ENCODE measurements around the gene MDFI. TPM values are rescaled to one million over a fixed set of nuclear protein-coding genes. Genes with fewer than 3 reads are reported as not detected.

Gene MDFI
- polyA plus RNA-seq, 3 donors, result 39.6 to 67.5 (median 47.6) TPM

DNA sequence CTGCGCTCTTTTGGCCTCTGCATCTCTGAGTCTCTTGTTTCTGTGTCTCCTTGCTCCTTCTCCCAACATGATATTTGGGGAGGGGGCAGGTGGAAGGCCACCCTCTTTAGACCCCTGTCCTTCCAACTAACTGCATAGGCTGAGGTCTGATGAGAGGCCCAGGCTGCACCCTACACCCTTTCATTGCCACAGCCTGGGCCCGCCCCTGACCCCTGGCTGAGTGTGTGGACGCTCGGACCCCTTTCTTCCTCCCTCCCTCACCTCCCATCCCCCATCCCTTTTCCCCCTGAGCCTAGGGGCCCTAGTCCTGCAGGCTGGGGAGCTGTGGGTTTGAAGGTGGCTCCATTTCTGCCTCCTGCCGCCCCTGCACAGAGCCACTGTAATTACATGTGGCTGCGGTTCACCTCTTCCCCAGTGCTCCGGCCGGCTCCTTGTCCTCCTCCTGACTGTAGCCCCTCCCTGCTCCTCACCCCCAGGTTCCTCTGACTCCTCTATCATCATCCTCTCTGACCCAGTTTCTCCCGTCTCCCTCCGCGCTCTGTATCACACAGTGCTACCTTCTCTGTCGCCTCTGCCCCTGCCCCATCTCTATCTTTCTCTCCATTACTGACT lies 6.8 kb downstream of the MDFI start:
- DNase-seq, result no peak

DNA sequence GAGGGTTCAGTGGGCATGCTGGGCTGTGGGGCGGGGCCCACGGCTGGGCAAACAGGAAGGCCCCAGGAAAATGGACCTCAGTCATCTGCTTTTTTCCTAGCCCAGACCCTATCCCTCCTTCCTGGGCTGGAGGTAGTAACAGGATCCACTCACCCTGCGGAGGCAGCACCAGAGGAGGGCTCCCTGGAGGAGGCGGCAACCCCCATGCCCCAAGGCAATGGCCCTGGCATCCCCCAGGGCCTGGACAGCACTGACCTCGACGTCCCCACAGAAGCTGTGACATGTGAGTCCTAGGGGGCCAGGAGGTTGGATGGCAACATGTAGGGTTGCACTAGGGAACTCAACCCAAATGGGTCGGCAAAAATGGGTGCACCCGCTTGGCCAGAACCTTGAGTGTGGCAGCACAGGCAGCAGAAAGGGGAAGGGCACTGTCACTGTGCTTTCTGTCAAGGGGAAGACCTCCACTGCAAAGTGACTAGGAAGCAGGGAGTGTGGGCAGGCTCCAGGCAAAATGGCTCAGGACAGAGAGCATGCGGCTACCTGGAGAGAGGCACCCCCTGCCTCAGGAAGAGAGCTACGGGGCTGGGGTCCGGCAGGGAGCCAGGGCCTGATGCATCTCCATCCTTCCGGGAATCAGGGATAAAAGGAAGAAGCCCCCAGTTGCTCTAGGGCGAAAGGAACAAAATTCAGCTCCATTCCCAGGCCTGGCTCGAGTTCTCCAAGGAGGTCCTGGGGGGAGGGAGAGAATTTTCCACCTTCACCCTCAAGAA lies 7.9 kb downstream of the MDFI start:
- no peak for DNase-seq

GRCh38 chr6:41647061-41647511 lies 8.8 kb downstream of the MDFI start:
- DNase-seq, result no peak

DNA sequence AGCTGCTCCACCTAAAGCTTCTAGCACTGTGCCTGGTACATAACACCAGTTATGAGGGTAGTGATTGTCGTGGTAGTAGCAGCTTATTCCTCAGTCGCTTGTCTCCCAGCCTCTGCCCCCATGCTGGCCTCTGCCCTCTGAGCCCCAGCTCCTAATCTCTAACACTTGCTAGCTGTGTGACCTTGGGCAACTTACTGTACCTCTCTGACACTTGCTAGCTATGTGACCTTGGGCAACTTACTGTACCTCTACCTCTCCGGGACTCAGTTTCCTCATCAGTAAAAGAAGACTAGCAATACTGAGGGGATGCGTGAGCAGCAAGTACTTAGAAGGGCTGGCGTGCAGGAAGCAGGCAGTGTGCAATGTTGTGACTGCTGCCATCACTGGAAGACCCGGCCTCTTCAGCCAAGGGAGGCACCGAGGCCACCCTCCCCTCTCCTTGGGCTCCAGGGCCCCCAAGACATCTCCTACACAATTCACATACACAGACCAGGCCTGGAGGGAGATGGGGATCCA lies 9.9 kb downstream of the MDFI start:
- no peak for DNase-seq

DNA sequence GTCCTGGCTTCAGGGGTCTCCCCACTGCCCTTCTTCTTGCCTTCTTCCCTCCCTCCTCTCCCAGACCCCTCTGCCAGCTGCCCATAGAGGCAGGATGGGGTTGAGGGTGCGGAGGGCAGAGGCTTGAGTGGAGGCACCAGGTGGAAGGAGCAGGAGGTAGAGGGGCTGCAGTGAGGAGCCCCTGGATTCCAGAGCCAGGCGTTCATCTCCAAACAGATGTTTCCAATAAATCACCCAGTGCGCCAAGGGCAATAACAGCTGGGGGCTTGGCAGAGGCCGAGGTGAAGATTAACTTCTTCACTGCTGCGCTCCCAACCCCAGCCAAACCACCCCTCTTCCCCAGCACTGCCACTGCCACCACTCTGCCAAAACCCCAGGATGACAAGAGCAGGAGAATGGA lies 10.7 kb downstream of the MDFI start:
- no peak for DNase-seq

- no peak for DNase-seq
These were observed 11.3 kb downstream of the MDFI start for GRCh38 chr6:41649596-41649995.

DNA sequence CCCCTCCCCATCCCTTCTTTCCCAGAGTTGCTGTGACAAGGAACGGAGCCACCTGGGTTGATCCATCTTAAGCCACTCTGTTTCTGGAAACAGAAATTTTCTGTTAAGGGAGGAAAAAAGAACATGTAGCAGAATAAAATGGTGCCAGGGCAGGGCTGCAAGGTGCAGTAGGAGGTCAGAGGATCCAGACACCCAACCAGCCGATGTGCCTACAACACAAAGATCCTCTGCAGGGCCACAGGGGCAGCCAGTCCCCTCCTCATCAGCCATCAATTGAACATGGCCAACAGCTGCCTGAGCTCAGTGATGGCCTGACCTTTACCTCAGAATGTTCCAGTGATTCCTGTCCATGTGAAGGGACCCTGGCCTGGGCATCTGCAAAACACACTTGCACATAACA lies 11.9 kb downstream of the MDFI start:
- no peak for DNase-seq

DNA sequence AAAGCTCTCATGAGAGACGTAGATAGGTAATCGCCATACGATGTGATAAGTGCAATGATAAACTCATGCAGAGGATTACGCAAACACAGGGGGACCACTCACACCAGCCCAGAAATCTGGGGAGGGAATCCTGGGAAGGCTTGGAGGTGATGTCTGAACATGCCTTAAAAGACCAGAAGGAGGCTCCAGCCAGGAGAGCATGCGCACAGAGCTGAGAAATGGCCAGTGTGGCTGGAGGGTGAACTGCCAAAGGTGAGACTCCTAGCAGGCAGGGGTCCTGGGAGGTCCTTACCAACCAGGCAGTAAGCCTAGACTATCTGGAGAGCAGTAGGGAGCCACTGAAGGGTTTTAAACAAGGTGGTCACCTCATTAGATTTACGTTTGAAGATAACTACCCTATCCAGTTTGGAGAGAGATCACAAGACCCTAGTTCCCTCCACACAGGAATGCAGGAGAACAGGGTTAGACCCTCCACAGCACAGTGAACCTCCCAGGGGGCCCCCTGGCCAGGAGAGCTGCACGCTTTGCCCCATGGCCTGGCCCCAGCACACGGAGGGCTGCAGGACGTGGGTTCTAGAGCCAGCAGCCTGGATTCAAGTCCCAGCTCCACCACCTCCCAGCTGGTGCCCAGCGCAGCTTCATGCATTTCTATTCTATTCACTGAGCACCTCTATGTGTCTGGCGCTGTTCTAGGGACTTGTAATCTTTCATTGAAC lies 13.1 kb downstream of the MDFI start:
- no peak for DNase-seq

- no peak for DNase-seq
These were observed 13.8 kb downstream of the MDFI start for GRCh38 chr6:41651962-41652657.

GRCh38 chr6:41652866-41653652 lies 14.8 kb downstream of the MDFI start:
- no peak for DNase-seq

DNA sequence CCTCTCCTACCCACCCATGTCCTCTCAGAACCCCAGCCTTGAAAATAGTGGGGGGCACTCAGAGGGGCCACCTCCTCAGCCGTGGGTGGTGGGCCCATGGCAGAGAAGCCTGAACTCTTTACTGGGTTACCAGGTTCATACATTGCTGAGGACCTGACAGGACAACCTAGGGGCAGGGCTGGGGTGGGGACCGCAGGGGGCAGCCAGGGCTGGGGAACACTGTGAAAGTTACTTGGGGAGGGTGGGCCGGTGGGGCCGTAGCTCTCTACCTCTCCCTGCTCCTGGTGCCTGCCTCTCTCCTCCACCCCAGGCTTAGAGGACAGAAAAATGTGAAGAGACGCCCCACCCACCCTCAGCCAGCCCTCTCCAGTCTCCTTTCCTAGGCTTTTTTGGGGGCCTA lies 15.4 kb downstream of the MDFI start:
- DNase-seq, result no peak

DNA sequence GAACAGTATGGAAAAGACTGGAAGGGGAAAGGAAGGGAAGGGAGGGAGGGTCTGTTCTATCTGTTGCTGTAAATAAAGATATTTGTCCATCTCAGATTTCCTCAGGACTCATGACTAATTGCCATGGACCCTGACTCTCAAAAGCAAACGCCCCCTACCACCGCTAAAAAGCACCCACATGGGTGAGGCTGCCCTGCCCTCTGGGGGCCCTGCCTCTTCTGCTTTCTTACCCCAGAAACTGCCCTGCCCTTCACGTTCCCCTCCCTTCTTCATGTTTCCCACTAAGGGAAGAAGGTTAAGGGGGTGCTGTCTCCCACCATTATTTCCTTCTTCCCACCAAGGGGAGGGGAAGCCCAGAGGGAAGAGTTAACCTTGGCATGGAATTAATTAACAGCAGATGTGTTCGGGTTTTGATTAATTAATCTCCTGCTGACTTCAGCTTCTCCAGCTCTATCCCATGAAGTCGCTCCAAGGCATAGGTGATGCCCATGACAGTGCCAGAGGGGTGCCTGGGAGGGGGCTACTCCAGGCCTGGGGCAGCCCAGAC lies 16.0 kb downstream of the MDFI start:
- no peak for DNase-seq

DNA sequence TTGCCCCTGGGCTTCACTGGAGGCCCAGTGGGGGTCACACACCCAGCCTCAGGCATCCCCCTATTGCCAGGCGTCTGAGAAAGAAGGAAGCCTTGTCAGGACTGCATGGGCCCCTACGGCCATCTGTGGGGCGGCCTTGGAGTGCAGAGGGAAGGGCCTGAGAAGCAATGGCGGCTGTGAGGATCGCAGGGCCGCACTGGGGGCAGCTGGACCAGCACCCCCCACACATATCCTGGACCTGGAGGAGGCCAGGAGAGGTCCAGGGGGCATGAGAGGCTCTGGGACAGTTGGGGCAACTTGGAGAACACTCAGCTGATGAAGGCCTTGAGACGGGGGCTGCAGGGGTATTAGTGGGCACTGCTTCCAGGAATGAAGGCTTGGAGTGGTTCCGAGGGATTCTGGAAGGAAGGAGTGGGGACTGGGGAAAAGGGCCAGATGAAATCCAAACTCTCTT lies 16.5 kb downstream of the MDFI start:
- no peak for DNase-seq

DNA sequence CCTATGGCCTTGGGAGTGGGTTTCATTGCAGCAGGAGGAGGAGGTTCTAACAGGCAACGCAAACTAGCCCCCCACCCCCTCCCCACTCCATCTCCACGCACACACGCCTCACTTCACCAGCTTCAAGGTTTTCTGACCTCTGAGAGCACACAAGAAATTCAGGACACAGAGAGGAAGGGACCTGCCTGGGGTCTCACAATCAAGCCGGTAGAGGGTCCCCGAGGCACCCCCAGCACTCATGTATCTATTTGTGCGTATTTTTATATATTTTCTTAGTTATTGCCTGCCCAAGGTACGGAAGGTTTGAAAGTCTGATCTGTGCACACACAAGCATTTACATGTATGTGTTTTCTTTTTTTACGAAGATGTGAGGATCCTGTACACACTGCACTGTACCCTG lies 16.9 kb downstream of the MDFI start:
- DNase-seq, result no peak

DNA sequence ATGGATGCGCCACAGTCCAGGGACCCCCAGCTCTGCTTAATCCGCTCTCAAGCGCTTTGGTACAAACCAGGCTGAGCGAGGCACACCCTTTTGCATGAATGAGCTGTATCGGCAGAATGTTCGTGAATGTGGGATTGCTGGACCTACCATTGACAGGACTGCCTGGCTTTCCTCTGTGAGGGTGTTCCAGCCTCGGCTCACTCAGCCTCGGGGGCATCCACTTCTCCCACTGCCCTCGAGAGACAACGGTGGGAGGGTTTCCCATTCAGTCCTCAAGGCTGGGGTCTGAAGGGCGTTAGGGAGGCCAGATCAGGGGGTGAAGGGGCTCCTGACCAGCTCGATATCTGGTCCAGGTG lies 17.4 kb downstream of the MDFI start:
- DNase-seq, result no peak

DNA sequence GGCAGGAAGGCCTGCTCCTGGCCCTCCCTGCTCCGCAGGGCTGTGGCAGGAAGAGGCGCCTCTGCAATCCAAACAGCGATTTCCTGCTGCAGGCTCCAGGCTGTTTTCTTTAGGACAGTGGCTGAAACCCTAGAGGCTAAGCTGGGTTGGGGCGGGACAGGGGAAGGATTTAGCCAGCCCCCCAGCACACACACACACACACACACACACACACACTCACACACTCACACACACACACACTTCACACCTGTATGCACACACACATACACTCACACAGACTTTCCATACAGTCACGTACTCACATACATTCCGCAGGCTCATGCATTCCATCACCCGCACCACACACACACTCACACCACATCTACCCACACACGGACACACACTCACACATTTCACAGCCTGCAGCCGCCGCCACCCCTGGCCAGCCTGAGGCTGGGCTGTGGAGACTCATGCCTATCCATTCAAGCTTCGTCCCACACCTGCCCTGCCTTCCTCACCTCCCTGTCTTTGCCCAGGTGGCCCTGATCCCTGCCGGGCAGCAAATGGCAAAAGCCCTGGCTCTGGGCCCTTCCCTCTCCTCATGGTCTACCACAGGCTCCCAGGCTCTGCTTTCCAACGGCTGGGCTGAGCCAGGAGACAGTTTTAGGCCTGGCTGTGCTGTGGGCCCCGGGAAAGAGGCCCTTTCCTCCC lies 17.9 kb downstream of the MDFI start:
- DNase-seq, result no peak

- no peak for DNase-seq
These were observed 19.1 kb downstream of the MDFI start for GRCh38 chr6:41657131-41658094.

GRCh38 chr6:41658636-41659035 lies 20.4 kb downstream of the MDFI start:
- no peak for DNase-seq

DNA sequence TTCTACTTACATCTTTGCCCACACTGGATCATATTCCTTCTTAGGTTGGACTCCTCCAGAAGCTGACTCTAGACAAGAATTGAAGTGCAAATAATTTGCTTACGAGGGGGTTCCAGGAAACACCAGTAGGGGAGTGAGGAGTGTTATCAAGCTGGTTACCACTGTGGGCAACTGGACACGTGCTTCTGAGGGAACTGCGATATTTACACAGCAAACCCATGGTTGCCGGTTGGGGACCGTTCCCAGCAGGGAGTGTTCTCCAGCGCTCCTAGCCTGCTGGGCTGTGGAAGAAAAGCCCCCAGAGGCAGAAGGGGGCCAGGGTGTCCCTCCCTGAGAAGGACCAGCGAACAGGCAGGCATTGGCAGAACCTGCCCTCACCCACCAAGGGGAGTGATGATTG lies 21.7 kb downstream of the MDFI start:
- no peak for DNase-seq
